ENCODE measurements around the gene THUMPD3.

DNA sequence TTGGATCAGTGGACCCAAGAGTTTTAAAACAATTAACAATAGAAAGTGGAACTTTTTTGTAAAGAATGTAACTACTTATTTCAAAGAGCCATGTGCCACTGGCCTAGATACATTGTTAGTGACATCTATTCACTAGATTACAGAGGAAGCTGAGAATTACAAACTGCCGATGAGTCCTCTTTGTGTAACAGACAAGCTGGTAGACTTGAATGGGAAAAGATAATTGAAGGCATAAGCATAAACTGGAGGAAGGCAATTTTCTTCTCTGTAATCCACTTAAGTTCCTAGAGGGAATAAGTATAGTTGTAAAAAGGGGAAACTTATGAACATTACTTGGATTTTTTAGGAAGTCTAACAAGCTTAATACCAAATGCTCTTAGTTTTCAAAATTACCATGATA, 15.1 kb downstream of the THUMPD3 start:
- TF ChIP-seq POLR2A (IDR thresholded peaks at IDR 0.05; ENCODE audit: low read length) = no peak
- TF ChIP-seq GATA1 (IDR thresholded peaks at IDR 0.05; ENCODE audit: low read depth, low read length) = no peak

All from erythroblast (primary cell).